DOHH2 (cell line): Measurements from ENCODE around the gene PSTPIP1.

ENCODE experiments used
- H3F3A ChIP-seq: fragments of 200-600 bp; sonication (generic), shearing (Covaris generic); 2 replicates; pipeline ENCODE4 v1.6.0; 2016; ENCODE audit warnings: antibody characterized with exemption, mild to moderate bottlenecking; ENCODE audit not compliant: control insufficient read depth, insufficient read depth
- H3K27ac ChIP-seq: fragments of 200-600 bp; sonication (generic); 2 replicates; pipeline ENCODE4 v1.5.1; 2014; ENCODE audit warnings: low read depth, mild to moderate bottlenecking, low read length, moderate library complexity
- H3K27me3 ChIP-seq: fragments of 200-600 bp; sonication (generic); 2 replicates; pipeline ENCODE4 v1.6.1; 2014; ENCODE audit warnings: mild to moderate bottlenecking, low read length, mixed read lengths; ENCODE audit not compliant: control insufficient read depth
- H3K36me3 ChIP-seq: fragments of 200-600 bp; sonication (generic); 2 replicates; pipeline ENCODE4 v1.6.1; 2014; ENCODE audit warnings: mild to moderate bottlenecking, low read length, moderate library complexity, mixed read lengths; ENCODE audit not compliant: control insufficient read depth
- H3K4me1 ChIP-seq: fragments of 200-600 bp; sonication (generic); 2 replicates; pipeline ENCODE4 v1.6.1; 2014; ENCODE audit warnings: mild to moderate bottlenecking, low read length, mixed read lengths; ENCODE audit not compliant: control insufficient read depth
- H3K4me2 ChIP-seq: fragments of 200-600 bp; sonication (generic); 2 replicates; pipeline ENCODE4 v1.6.0; 2014; ENCODE audit warnings: mild to moderate bottlenecking, low read length, moderate library complexity
- H3K4me3 ChIP-seq: fragments of 200-600 bp; sonication (generic); 2 replicates; pipeline ENCODE4 v1.5.1; 2014; ENCODE audit warnings: mild to moderate bottlenecking, low read length, mixed read lengths
- H3K79me2 ChIP-seq: fragments of 200-600 bp; sonication (generic); 2 replicates; pipeline ENCODE4 v1.6.1; 2014; ENCODE audit warnings: mild to moderate bottlenecking, low read length, mixed read lengths; ENCODE audit not compliant: control insufficient read depth
- H3K9me2 ChIP-seq: fragments of 200-600 bp; sonication (generic); replicated peaks from 2 replicates; pipeline ENCODE4 v1.6.1; 2014; ENCODE audit warnings: mild to moderate bottlenecking, low read length, mixed read lengths; ENCODE audit not compliant: control insufficient read depth
- H3K9me3 ChIP-seq: fragments of 200-600 bp; sonication (generic); 2 replicates; pipeline ENCODE4 v1.6.1; 2014; ENCODE audit warnings: antibody characterized with exemption, low read length, mixed read lengths; ENCODE audit not compliant: control insufficient read depth, insufficient read depth
- H4K20me1 ChIP-seq: fragments of 200-600 bp; sonication (generic); 2 replicates; pipeline ENCODE4 v1.6.0; 2014; ENCODE audit warnings: low read depth, mild to moderate bottlenecking, antibody characterized with exemption, low read length, moderate library complexity; ENCODE audit not compliant: control insufficient read depth, insufficient read depth
- CTCF ChIP-seq: fragments of 200-600 bp; sonication (generic); IDR thresholded peaks from one replicate; pipeline ENCODE4 v1.5.1; 2014; ENCODE audit warnings: antibody characterized with exemption, mild to moderate bottlenecking, low read depth, low read length; ENCODE audit not compliant: poor library complexity, severe bottlenecking
- EZH2phosphoT487 ChIP-seq: fragments of 200-600 bp; sonication (generic); IDR thresholded peaks from 2 replicates; pipeline ENCODE4 v1.6.1; 2017; ENCODE audit warnings: borderline replicate concordance, mild to moderate bottlenecking, antibody characterized with exemption, low read length, moderate library complexity, mixed read lengths

Gene PSTPIP1

GRCh38 chr15:76982356-76982755, 12.6 kb upstream of the PSTPIP1 start:
- H3K4me3 ChIP-seq = no peak overlapping the region
- no peaks in the 10 kb centered on the region for H3K27me3 ChIP-seq
- H3K27ac ChIP-seq = no peak overlapping the region
- H3K36me3 ChIP-seq = no peaks in the 10 kb centered on the region
- H3K9me3 ChIP-seq = no peaks in the 10 kb centered on the region
- TF ChIP-seq EZH2phosphoT487 (no peak), CTCF (no peak)
- H3K4me2 ChIP-seq = no peak overlapping the region
- no peaks in the 10 kb centered on the region for H3K4me1 ChIP-seq
- no peaks in the 10 kb centered on the region for H3K9me2 ChIP-seq
- no peaks in the 10 kb centered on the region for H4K20me1 ChIP-seq
- H3F3A ChIP-seq = no peaks in the 10 kb centered on the region; the same call in 1 of the 2 replicates
- no peaks in the 10 kb centered on the region for H3K79me2 ChIP-seq

GRCh38 chr15:76982756-76983155, 12.2 kb upstream of the PSTPIP1 start:
- Histone ChIP-seq H3K4me1 (peaks cover 2% of the 10 kb centered on the region), H3K9me3 (no peaks in the 10 kb centered on the region), H3K79me2 (no peaks in the 10 kb centered on the region), H3K27ac (no peak overlapping the region), H3K9me2 (no peaks in the 10 kb centered on the region), H3K4me2 (no peak overlapping the region), H3F3A (no peaks in the 10 kb centered on the region; the same call in 1 of the 2 replicates), H3K27me3 (no peaks in the 10 kb centered on the region), H3K4me3 (no peak overlapping the region), H4K20me1 (no peaks in the 10 kb centered on the region), H3K36me3 (no peaks in the 10 kb centered on the region)
- TF ChIP-seq EZH2phosphoT487 = no peak
- TF ChIP-seq CTCF = no peak

- Histone ChIP-seq H3K79me2 (no peaks in the 10 kb centered on the region), H3K27ac (no peak overlapping the region), H3K9me2 (no peaks in the 10 kb centered on the region), H3F3A (no peaks in the 10 kb centered on the region; the same call in 1 of the 2 replicates), H3K4me2 (no peak overlapping the region), H3K27me3 (no peaks in the 10 kb centered on the region), H3K36me3 (no peaks in the 10 kb centered on the region), H3K4me1 (peaks cover 12% of the 10 kb centered on the region), H4K20me1 (no peaks in the 10 kb centered on the region), H3K9me3 (no peaks in the 10 kb centered on the region), H3K4me3 (no peak overlapping the region)
- TF ChIP-seq EZH2phosphoT487 (no peak), CTCF (no peak)
These were observed 11.1 kb upstream of the PSTPIP1 start for GRCh38 chr15:76983590-76984375.
